Stomach (tissue), 4 donors: ENCODE results near the gene NFU1.
"Not testable (repeated sequence)": the region's sequence is repeated elsewhere in the genome, so short reads cannot be mapped to it uniquely, and the experiment has no call there.

ENCODE experiments used
- CTCF ChIP-seq, 7 experiments: fragments of 450-650 bp in 4 of 7; fragments of 200-600 bp in 3 of 7; sonication (generic) in 3 of 7; IDR thresholded peaks; one replicate each; pipeline ENCODE4 v1.5.1; 2016 to 2019; ENCODE audit warnings: antibody characterized with exemption in 7 of 7, control low read depth in 2 of 7, mild to moderate bottlenecking in 1 of 7
- POLR2A ChIP-seq, 4 donors: fragments of 450-650 bp; IDR thresholded peaks; one replicate each; pipeline ENCODE4 v1.6.1; 2016; ENCODE audit warnings: antibody characterized with exemption in 4 of 4, control low read depth in 2 of 4, mild to moderate bottlenecking in 1 of 4, moderate library complexity in 1 of 4
- POLR2AphosphoS5 ChIP-seq, 3 donors: sonication (generic); formaldehyde crosslinking; IDR thresholded peaks; one replicate each; pipeline ENCODE4 v1.6.1; 2016; ENCODE audit warnings: antibody characterized with exemption in 3 of 3

- not testable (repeated sequence) for TF ChIP-seq CTCF, POLR2AphosphoS5, POLR2A (IDR thresholded peaks at IDR 0.05)
Observed at GRCh38 chr2:69443673-69444072, 6.4 kb upstream of the NFU1 start.
